BE2C (cell line): ENCODE data around the gene TEX47.

Source experiments
- DNase-seq: peaks from one replicate; pipeline ENCODE4 v3.0.0-alpha.2; 2020
- H3K27me3 ChIP-seq: fragments of 250-450 bp; sonication (Bioruptor Pico); 2 replicates; pipeline ENCODE4 v1.5.1; 2020; ENCODE audit warnings: mild to moderate bottlenecking
- H3K36me3 ChIP-seq: fragments of 250-450 bp; sonication (Bioruptor Pico); 2 replicates; pipeline ENCODE4 v1.5.1; 2020; ENCODE audit warnings: mild to moderate bottlenecking
- H3K4me1 ChIP-seq: fragments of 250-450 bp; sonication (Bioruptor Pico); 2 replicates; pipeline ENCODE4 v1.5.1; 2020
- H3K4me3 ChIP-seq: 2 replicates; pipeline ENCODE4 v1.5.1; 2011; ENCODE audit warnings: low read depth, low read length
- H3K9me3 ChIP-seq: fragments of 250-450 bp; sonication (Bioruptor Pico); 2 replicates; pipeline ENCODE4 v1.5.1; 2020
- TF ChIP-seq, protein P1 (sequence below): IDR thresholded peaks from 2 replicates; pipeline ENCODE4 v1.5.1; 2012; ENCODE audit warnings: mild to moderate bottlenecking, low read depth, low read length

Gene TEX47

GRCh38 chr7:88758381-88759229 lies 36.9 kb downstream of the TEX47 start:
- TF ChIP-seq, protein P1, sequence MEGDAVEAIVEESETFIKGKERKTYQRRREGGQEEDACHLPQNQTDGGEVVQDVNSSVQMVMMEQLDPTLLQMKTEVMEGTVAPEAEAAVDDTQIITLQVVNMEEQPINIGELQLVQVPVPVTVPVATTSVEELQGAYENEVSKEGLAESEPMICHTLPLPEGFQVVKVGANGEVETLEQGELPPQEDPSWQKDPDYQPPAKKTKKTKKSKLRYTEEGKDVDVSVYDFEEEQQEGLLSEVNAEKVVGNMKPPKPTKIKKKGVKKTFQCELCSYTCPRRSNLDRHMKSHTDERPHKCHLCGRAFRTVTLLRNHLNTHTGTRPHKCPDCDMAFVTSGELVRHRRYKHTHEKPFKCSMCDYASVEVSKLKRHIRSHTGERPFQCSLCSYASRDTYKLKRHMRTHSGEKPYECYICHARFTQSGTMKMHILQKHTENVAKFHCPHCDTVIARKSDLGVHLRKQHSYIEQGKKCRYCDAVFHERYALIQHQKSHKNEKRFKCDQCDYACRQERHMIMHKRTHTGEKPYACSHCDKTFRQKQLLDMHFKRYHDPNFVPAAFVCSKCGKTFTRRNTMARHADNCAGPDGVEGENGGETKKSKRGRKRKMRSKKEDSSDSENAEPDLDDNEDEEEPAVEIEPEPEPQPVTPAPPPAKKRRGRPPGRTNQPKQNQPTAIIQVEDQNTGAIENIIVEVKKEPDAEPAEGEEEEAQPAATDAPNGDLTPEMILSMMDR: no peak
- Histone ChIP-seq H3K27me3 (peaks cover 37% of the 10 kb centered on the region), H3K36me3 (no peaks in the 10 kb centered on the region), H3K4me3 (no peak overlapping the region), H3K9me3 (no peaks in the 10 kb centered on the region), H3K4me1 (no peaks in the 10 kb centered on the region)
- DNase-seq: peak; percentile 6

DNA sequence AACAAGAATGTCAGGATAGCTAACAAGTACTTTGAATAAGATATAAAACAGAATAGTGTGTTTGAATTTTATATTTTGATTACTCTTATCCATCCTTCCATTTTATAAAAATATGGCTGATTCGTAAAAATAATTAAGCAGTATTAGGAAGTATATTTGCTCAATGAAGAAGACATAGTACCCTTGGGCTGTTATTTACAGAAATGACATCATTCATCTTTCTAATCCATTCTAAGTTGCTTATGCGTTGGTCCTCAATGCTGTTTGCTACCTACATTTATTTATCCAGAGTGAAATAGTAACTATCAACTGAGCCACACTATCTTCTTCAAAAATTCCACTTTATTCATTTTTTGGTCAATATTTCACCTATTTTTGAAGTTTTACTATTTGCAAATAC lies 38.2 kb downstream of the TEX47 start:
- no peak for DNase-seq
- TF ChIP-seq, protein P1: no peak
- no peaks in the 10 kb centered on the region for H3K36me3 ChIP-seq
- H3K4me1 ChIP-seq: no peaks in the 10 kb centered on the region
- H3K9me3 ChIP-seq: no peaks in the 10 kb centered on the region
- H3K27me3 ChIP-seq: peaks cover 37% of the 10 kb centered on the region
- no peak overlapping the region for H3K4me3 ChIP-seq

DNA sequence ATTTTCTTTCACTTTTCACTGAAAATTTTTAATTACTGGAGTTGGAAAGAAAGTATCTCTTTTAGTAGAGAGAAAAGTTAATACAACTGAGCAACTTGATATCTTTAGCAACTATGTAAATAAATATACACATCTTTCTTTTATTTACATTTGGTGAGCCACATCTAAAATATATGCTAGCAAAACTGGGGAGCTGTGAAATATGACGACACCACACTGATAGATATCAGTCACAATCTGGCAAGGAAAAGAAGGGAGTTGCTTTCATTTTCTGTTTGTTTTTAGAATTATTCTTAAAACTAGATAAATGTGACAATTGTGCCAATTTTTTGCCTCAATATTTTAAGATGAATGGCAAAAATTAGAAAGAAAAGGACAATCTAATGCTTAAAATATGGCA lies 38.7 kb downstream of the TEX47 start:
- no peak overlapping the region for H3K4me3 ChIP-seq
- H3K36me3 ChIP-seq: no peaks in the 10 kb centered on the region
- H3K4me1 ChIP-seq: no peaks in the 10 kb centered on the region
- DNase-seq: no peak
- TF ChIP-seq, protein P1: no peak
- H3K9me3 ChIP-seq: no peaks in the 10 kb centered on the region
- peaks cover 37% of the 10 kb centered on the region for H3K27me3 ChIP-seq

GRCh38 chr7:88746126-88746525 lies 49.4 kb downstream of the TEX47 start:
- no peaks in the 10 kb centered on the region for H3K9me3 ChIP-seq
- no peaks in the 10 kb centered on the region for H3K4me1 ChIP-seq
- H3K4me3 ChIP-seq: no peak overlapping the region
- no peaks in the 10 kb centered on the region for H3K27me3 ChIP-seq
- TF ChIP-seq, protein P1: no peak
- no peak for DNase-seq
- H3K36me3 ChIP-seq: no peaks in the 10 kb centered on the region
